Left hindlimb (tissue), 1 donor: ENCODE results near the gene KCMF1.

Source experiments
- DNase-seq: peaks from one replicate; pipeline ENCODE4 v3.0.0-alpha.2; 2018

KCMF1 gene

GRCh38 chr2:84986018-84986417 is 15.1 kb downstream of the KCMF1 start:
- no peak for DNase-seq

DNA sequence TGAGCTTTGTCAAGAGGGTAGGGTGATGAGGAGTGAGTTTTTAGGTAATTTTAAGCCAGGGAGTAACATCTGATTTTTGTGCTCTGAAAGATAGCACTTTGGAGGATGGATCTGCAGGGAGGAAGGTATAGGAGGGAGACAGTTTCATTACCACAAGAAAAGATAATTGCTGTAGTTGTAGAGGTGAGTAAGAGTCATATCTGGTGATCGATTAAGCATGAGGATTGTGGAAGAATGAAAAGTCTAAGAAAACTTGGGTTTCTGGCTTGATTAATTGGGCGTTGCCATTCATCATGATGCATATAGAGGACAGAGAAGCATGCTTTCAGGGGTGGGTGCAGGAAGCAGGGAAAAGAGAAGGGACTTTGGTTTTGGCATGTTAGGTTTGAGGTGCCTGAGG is 18.5 kb downstream of the KCMF1 start:
- DNase-seq: no peak

GRCh38 chr2:84989927-84990326 is 19.0 kb downstream of the KCMF1 start:
- no peak for DNase-seq

GRCh38 chr2:84991404-84992160 is 20.6 kb downstream of the KCMF1 start:
- no peak for DNase-seq

GRCh38 chr2:84995826-84996225 is 24.9 kb downstream of the KCMF1 start:
- DNase-seq: no peak

DNA sequence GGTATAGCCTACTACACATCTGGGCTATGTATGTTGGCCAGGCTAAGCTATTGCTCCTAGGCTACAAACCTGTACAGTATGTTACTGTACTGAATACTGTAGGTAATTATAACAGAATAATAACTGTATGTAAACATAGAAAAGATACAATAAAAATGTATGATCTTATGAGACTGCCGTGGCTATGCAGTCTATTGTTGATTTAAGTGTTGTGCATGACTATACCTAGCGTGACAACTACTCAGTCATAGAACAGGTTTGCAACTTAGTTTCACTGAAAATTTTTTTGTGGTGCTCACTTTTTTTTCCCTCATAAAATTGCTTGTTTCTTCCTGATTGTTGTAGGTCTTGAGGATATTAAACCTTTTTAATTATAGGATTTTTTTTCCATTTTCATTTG is 25.9 kb downstream of the KCMF1 start:
- DNase-seq: no peak

GRCh38 chr2:84999553-84999955 is 28.6 kb downstream of the KCMF1 start:
- no peak for DNase-seq

GRCh38 chr2:85001595-85001994 is 30.6 kb downstream of the KCMF1 start:
- DNase-seq: no peak

- no peak for DNase-seq
Observed at GRCh38 chr2:85002534-85002933, 31.6 kb downstream of the KCMF1 start.

GRCh38 chr2:85008252-85008651 is 37.3 kb downstream of the KCMF1 start:
- no peak for DNase-seq

DNA sequence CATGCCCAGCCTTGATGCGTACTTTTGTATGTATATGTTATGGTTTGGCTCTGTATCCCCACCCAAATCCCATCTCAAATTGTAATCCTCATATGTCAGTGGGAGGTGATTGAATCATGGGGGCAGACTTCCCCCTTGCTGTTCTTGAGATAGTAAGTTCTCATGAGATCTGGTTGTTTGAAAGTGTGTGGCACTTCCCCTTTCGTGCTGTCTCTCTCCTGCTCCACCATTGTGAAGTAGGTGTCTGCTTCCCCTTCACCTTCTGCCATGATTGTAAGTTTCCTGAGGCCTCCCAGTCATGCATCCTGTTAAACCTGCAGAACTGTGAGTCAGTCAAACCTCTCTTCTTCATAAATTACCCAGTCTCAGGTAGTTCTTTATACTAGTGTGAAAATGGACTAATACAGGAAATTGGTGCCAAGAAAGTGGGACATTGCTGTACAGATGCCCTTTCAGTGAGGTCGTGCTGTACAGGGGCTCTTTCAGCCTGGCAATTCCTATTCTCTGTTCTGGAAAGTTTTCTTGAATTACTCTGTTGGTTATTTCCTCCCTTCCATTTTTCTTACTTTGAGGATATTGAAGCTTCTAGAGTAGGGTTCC is 38.2 kb downstream of the KCMF1 start:
- no peak for DNase-seq

- no peak for DNase-seq
Observed at GRCh38 chr2:85010404-85010803, 39.4 kb downstream of the KCMF1 start.

- DNase-seq: no peak
Observed at GRCh38 chr2:85011098-85011497, 40.1 kb downstream of the KCMF1 start.

- no peak for DNase-seq
Observed at GRCh38 chr2:85011747-85012146, 40.8 kb downstream of the KCMF1 start.

- no peak for DNase-seq
Observed at GRCh38 chr2:85012431-85012830, 41.5 kb downstream of the KCMF1 start.

DNA sequence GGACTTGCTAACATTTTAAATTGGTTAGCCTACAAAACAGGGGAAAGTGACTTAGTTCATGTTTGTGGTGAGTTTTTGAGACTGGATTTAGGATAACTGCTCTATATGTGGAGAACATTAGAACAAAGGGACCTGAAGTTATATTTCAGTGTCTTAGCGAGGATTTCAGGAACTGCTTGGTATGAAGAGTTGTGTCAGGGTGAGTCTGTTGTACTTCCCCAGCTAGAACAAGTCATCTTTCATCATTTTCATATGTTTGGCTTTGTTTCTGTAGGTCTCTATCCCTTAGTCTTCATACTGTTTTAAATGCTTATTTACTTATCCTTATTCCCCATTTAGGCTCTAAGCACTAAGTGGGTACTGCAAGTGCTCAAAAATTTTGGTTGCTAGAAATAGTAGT is 41.9 kb downstream of the KCMF1 start:
- no peak for DNase-seq

- DNase-seq: no peak
Observed at GRCh38 chr2:85015653-85016360, 44.8 kb downstream of the KCMF1 start.

GRCh38 chr2:85016446-85016845 is 45.5 kb downstream of the KCMF1 start:
- DNase-seq: no peak

- DNase-seq: no peak
Observed at GRCh38 chr2:85017411-85018048, 46.6 kb downstream of the KCMF1 start.

GRCh38 chr2:85018049-85018447 is 47.1 kb downstream of the KCMF1 start:
- no peak for DNase-seq

- DNase-seq: no peak
Observed at GRCh38 chr2:85019121-85019520, 48.2 kb downstream of the KCMF1 start.

GRCh38 chr2:85022232-85022631 is 51.3 kb downstream of the KCMF1 start:
- DNase-seq: no peak

GRCh38 chr2:85024372-85025047 is 53.5 kb downstream of the KCMF1 start:
- no peak for DNase-seq
